ENCODE data around the gene ELAPOR1.

Gene ELAPOR1

GRCh38 chr1:109094871-109095270, 19.0 kb upstream of the ELAPOR1 start:
- DNase-seq (ENCODE audit: low read depth in 2 of 2) = no peak

DNA sequence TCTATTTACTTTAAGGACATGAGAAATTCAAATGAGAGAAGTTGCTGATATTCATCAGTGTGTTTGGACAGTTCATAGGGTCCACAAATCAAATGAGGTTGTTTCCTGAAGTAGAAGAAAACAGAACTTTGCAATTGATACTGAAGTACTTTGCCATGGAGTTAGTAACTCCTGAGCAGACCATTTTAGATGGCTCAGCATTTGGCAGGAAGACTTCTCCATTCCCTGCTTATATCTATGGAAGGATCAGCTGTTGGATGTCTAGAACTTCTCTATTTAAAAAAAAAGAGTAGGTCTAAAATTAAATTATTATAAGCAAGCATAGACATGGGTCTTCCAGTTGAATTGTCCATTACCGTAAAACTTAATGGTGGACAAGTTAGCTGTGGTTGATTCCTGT, 18.3 kb upstream of the ELAPOR1 start:
- no peak for DNase-seq (ENCODE audit: low read depth in 2 of 2)

DNA sequence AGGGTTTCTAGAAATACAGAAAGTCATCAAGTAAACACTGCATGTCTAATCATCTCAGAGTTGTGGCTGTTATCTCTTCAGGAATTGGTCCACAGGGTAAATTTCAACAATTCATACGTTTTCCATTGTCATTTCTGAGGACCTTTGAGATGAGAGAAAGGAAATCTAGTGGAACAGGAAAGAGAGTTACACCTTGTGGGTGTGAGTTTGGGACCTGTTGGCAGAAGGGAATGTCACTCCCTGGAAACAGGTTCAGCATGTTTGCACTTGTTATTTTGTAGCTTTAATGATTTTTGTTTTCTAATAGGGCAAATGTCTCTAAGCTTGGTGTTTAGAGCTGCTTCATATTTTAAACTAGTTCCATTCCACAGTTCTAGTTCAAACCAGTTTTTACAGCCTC, 17.8 kb upstream of the ELAPOR1 start:
- no peak for DNase-seq (ENCODE audit: low read depth in 2 of 2)

DNA sequence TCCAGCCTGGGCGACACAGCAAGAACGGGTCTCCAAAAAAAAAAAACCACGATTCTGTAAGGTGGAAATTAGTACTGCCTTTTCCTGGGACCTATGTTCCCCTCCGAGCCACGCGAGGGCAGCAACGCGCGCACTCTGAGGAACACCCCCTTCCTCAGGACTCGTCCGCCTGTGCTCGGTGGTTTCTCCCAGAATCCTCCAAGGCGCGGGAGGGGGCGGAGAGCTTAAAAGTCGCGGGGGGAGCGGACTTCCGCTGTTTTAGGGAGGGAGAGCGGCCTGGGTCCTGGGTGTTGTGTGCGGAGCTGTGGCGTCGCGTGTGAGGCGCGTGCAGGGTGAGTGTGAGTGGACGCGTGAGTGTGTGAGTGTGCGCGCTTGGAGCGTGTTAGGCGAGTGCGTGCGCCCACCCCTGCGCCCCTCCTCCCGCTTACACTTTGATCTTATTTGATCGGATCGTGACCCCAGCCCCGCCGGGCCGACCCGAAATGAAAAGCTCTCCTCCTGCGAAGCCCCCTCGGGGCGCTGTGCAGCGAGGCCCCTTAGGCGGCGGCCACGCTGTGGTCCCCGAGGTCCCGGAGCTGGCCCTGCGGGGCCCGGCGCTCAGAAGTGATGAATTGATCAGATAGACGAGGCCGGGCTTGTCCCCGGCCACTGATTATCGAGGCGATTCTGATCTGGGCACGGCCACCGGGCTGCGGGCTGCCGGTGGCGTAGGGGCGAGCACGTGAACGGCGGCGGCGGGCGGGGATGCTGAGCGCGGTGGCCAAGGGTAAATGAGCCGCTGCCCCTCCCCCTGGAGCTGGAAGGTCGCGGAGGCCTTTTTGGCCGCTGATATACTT, 13.8 kb upstream of the ELAPOR1 start:
- peak; percentile 94 to 98 for DNase-seq (ENCODE audit: low read depth in 2 of 2)

GRCh38 chr1:109104364-109105151, 9.4 kb upstream of the ELAPOR1 start:
- no peak for DNase-seq (ENCODE audit: low read depth in 2 of 2)

- DNase-seq (ENCODE audit: low read depth in 2 of 2) = no peak
These were observed 8.0 kb upstream of the ELAPOR1 start for GRCh38 chr1:109105881-109106280.

GRCh38 chr1:109107785-109108184, 6.1 kb upstream of the ELAPOR1 start:
- no peak for DNase-seq (ENCODE audit: low read depth in 2 of 2)

- DNase-seq (ENCODE audit: low read depth in 2 of 2) = no peak
These were observed 4.0 kb upstream of the ELAPOR1 start for GRCh38 chr1:109109906-109110305.

GRCh38 chr1:109111386-109112055, 2.4 kb upstream of the ELAPOR1 start:
- no peak for DNase-seq (ENCODE audit: low read depth in 2 of 2)

- no peak for DNase-seq (ENCODE audit: low read depth in 2 of 2)
These were observed 1.8 kb upstream of the ELAPOR1 start for GRCh38 chr1:109112056-109112651.

- DNase-seq (ENCODE audit: low read depth in 2 of 2) = peak; percentile 85
These were observed 1.1 kb upstream of the ELAPOR1 start for GRCh38 chr1:109112652-109113285.

DNA sequence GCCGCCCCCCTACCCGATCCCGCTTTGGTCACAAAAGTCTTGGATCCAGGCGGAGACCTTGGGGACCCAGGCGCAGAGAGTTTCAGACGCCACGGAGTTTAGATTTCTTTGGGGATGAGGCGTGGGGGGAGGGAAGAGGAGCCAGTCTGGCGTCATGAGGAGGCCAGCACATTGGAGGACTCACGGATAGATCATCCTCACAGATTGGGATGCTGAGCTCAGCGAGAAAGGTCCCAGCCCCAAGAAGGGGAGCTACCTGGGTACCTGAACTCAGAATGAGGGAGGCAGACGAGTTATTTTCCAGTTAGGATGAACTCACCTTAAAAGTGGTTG, 393 bp downstream of the ELAPOR1 start:
- no peak for DNase-seq (ENCODE audit: low read depth in 2 of 2)

DNA sequence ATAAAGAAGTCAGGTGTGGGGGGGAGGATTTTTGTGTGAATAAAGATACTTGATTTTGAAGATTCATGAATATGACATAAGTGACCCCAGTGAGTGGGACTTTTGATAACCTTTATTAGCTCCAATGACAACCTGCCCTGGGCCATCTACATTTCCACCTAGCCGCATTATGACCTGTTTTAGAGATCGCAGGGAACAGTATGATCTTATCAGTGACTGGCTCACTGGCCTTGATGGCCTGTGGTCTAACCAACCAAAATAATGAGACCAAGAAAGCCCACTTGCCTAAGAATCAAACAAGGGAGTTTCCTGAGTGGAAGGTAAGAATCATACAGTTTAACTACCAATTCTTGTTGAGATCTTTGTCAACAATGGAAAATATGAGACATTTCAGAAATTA, 1.8 kb downstream of the ELAPOR1 start:
- DNase-seq (ENCODE audit: low read depth in 2 of 2) = no peak

- no peak for DNase-seq (ENCODE audit: low read depth in 2 of 2)
These were observed 2.4 kb downstream of the ELAPOR1 start for GRCh38 chr1:109116286-109116685.

- no peak for DNase-seq (ENCODE audit: low read depth in 2 of 2)
These were observed 4.2 kb downstream of the ELAPOR1 start for GRCh38 chr1:109118089-109118488.

- DNase-seq (ENCODE audit: low read depth in 2 of 2) = no peak
These were observed 6.4 kb downstream of the ELAPOR1 start for GRCh38 chr1:109120356-109120755.

DNA sequence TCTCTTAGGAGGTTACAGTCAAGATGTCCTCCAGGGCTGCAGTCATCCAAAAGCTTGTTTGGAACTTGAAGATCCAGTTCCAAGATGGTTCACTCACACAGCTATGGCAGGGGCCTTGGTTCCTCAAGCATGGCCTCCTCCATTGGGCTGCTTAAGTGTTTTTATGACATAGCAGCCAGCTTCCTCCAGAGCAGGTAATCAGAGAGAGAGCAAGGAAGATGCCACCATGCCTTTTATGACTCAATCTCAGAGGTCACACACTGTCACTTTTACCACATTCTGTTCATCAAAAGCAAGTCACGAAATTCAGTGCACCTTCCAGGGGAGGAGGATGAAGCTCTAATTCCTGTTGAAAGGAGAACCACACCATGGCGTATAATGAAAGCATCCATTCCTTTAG, 17.1 kb downstream of the ELAPOR1 start:
- DNase-seq (ENCODE audit: low read depth in 2 of 2) = no peak

GRCh38 chr1:109131800-109132199, 17.9 kb downstream of the ELAPOR1 start:
- DNase-seq (ENCODE audit: low read depth in 2 of 2) = no peak

DNA sequence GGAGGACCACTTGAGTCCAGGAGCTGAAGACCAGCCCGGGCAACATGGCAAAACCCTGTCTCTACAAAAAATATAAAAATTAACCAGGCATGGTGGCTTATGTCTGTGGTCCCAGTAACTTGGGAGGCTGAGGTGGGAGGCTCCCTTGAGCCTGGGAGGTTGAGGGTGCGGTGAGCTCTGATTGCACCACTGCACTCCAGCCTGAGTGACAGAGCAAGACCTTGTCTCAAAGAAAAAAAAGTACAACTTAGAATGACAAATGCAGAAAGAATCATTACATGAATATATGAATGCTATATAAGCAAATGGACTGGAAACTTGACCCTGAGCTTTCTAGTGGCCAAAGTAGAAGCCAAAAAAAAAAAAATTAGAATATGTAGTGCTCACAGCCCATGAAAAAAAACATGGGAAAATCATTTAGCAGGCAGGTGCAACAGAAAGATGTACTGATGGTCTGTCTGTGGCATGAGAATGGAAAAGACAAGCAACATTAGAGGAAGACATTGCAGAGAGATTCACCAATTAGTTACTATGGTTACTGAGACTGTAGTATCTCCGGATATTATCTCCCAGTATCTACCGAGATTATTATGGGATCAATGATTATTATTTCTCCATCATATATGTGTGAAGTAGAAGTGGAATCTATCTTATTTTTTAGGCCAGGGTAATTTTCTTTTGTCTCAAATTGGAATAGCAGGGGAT, 19.2 kb downstream of the ELAPOR1 start:
- no peak for DNase-seq (ENCODE audit: low read depth in 2 of 2)

DNA sequence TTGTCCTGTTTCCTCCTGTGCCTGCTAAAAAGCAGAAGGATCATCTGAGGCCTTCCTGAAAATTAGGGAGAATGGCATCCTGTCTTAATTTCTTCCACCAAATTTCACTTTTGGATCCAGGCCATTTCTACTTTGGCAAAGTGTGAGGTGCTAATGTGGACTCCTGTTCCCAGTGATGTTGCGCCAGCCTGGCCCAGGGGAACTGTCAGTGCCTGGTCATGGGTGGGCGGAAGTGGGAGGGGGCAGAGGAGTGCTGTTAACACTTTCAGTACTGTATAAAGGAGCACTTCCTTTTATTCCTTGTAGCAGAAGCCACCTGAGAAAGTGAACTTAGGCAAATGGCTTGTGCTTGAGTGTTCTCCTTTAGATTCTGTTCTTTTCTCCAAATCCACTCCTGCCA, 19.9 kb downstream of the ELAPOR1 start:
- no peak for DNase-seq (ENCODE audit: low read depth in 2 of 2)

GRCh38 chr1:109134423-109134822, 20.5 kb downstream of the ELAPOR1 start:
- no peak for DNase-seq (ENCODE audit: low read depth in 2 of 2)

Measured in stimulated activated CD4-positive, alpha-beta T cell treated with anti-CD3 and anti-CD28 coated beads, Interleukin-1b, Interleukin-23, amount 100 ng/mL, for 4 hours (primary cell).